Astrocyte (in vitro differentiated cells and primary cell): ENCODE results near the gene PATJ. TPM values are rescaled to one million over a fixed set of nuclear protein-coding genes. Genes with fewer than 3 reads are reported as not detected.
A peak's percentile ranks its signal among the peaks of the same experiment; 100 is the strongest.

Experiments used
- DNase-seq: peaks from one replicate; pipeline ENCODE4 v3.0.0-alpha.2; 2010; ENCODE audit warnings: low read depth
- FAIRE-seq: peaks from 2 replicates; lab custom pipeline; 2011; peaks lifted over from hg19 to GRCh38; lab: Jason Lieb, UNC
- H2AFZ ChIP-seq: 2 replicates; pipeline ENCODE4 v1.6.0; 2012; ENCODE audit warnings: low read depth, low read length, inconsistent platforms
- H3K27ac ChIP-seq: 2 replicates; pipeline ENCODE4 v1.5.1; 2011; ENCODE audit warnings: low read depth, low read length, inconsistent platforms
- H3K27me3 ChIP-seq: 2 replicates; pipeline ENCODE4 v1.6.0; 2011; ENCODE audit warnings: low read length, inconsistent platforms; ENCODE audit not compliant: insufficient read depth
- H3K36me3 ChIP-seq: 2 replicates; pipeline ENCODE4 v1.5.1; 2011; ENCODE audit warnings: low read length, inconsistent platforms; ENCODE audit not compliant: insufficient read depth
- H3K4me1 ChIP-seq: 2 replicates; pipeline ENCODE4 v1.5.1; 2011; ENCODE audit warnings: low read length, inconsistent platforms; ENCODE audit not compliant: insufficient read depth
- H3K4me2 ChIP-seq: 2 replicates; pipeline ENCODE4 v1.6.0; 2012; ENCODE audit warnings: low read length, inconsistent platforms
- H3K4me3 ChIP-seq: 2 replicates; pipeline ENCODE4 v1.5.1; 2011; ENCODE audit warnings: low read depth, mild to moderate bottlenecking, low read length, inconsistent platforms; ENCODE audit not compliant: insufficient read depth
- H3K79me2 ChIP-seq: 2 replicates; pipeline ENCODE4 v1.6.0; 2012; ENCODE audit warnings: mild to moderate bottlenecking, low read length, inconsistent platforms; ENCODE audit not compliant: insufficient read depth
- H3K9ac ChIP-seq: 2 replicates; pipeline ENCODE4 v1.6.0; 2012; ENCODE audit warnings: mild to moderate bottlenecking, low read length, inconsistent platforms
- H3K9me3 ChIP-seq: 2 replicates; pipeline ENCODE4 v1.5.1; 2012; ENCODE audit warnings: low read depth, mild to moderate bottlenecking, low read length, inconsistent platforms; ENCODE audit not compliant: insufficient read depth
- H4K20me1 ChIP-seq: 2 replicates; pipeline ENCODE4 v1.6.0; 2012; ENCODE audit warnings: low read length, inconsistent platforms; ENCODE audit not compliant: insufficient read depth
- H3K27ac Mint-ChIP-seq: one replicate; pipeline ENCODE4 v1.8.0; 2021; ENCODE audit warnings: mild to moderate bottlenecking, mixed read lengths; ENCODE audit not compliant: unreplicated experiment
- H3K27me3 Mint-ChIP-seq: one replicate; pipeline ENCODE4 v1.8.0; 2021; ENCODE audit warnings: low read depth, mixed read lengths; ENCODE audit not compliant: unreplicated experiment
- H3K36me3 Mint-ChIP-seq: one replicate; pipeline ENCODE4 v1.8.0; 2021; ENCODE audit warnings: low read depth, mixed read lengths; ENCODE audit not compliant: unreplicated experiment
- H3K4me1 Mint-ChIP-seq: one replicate; pipeline ENCODE4 v1.8.0; 2021; ENCODE audit warnings: low read depth, mixed read lengths; ENCODE audit not compliant: unreplicated experiment
- H3K4me3 Mint-ChIP-seq: one replicate; pipeline ENCODE4 v1.8.0; 2021; ENCODE audit warnings: mild to moderate bottlenecking, moderate library complexity, mixed read lengths; ENCODE audit not compliant: unreplicated experiment
- H3K9me3 Mint-ChIP-seq: one replicate; pipeline ENCODE4 v1.8.0; 2021; ENCODE audit warnings: mild to moderate bottlenecking, mixed read lengths; ENCODE audit not compliant: unreplicated experiment
- CTCF ChIP-seq: IDR thresholded peaks from 2 replicates; pipeline ENCODE4 v1.5.1; 2011; ENCODE audit warnings: low read depth, mild to moderate bottlenecking, inconsistent platforms, low read length, moderate library complexity; ENCODE audit not compliant: insufficient read depth
- EZH2 ChIP-seq: IDR thresholded peaks from 2 replicates; pipeline ENCODE4 v1.6.1; 2012; ENCODE audit warnings: mild to moderate bottlenecking, low read length, inconsistent platforms; ENCODE audit not compliant: insufficient read depth
- total RNA-seq: library from RNA; stranded (reverse); gene quantifications from 2 replicates; pipeline ENCODE4 v1.2.1, GENCODE V29; 2021

Gene PATJ
- total RNA-seq, 1 donor from 2014 or later, result 11.0 TPM

GRCh38 chr1:61851235-61851634 is 109.0 kb downstream of the PATJ start:
- no peaks in the 10 kb centered on the region for H3K27me3 Mint-ChIP-seq
- FAIRE-seq, result no peak

GRCh38 chr1:61851849-61852669 is 109.8 kb downstream of the PATJ start:
- no peaks in the 10 kb centered on the region for H3K79me2 ChIP-seq
- peak; percentile 5 for FAIRE-seq
- TF ChIP-seq EZH2 (no peak), CTCF (peak; percentile 81)
- H3K9ac ChIP-seq, result no peak overlapping the region
- H3K4me3 ChIP-seq, result no peak overlapping the region
- H2AFZ ChIP-seq, result no peak overlapping the region
- H3K4me1 ChIP-seq, result no peaks in the 10 kb centered on the region
- H3K4me2 ChIP-seq, result no peak overlapping the region
- peaks cover 4% of the 10 kb centered on the region for H3K27me3 ChIP-seq
- H4K20me1 ChIP-seq, result no peaks in the 10 kb centered on the region
- H3K9me3 ChIP-seq, result no peaks in the 10 kb centered on the region
- no peaks in the 10 kb centered on the region for H3K27me3 Mint-ChIP-seq
- H3K9me3 Mint-ChIP-seq, result no peaks in the 10 kb centered on the region
- DNase-seq, result peak; percentile 30
- no peak overlapping the region for H3K27ac ChIP-seq
- no peaks in the 10 kb centered on the region for H3K36me3 Mint-ChIP-seq
- no peak overlapping the region for H3K4me3 Mint-ChIP-seq
- H3K27ac Mint-ChIP-seq, result no peak overlapping the region
- H3K4me1 Mint-ChIP-seq, result peaks cover 2% of the 10 kb centered on the region
- no peaks in the 10 kb centered on the region for H3K36me3 ChIP-seq

More at GRCh38 chr1:61851235-61851634, 109.0 kb downstream of the PATJ start:
- no peaks in the 10 kb centered on the region for H3K36me3 ChIP-seq
- Mint-ChIP-seq H3K27ac (no peak overlapping the region), H3K4me1 (peaks cover 2% of the 10 kb centered on the region), H3K9me3 (no peaks in the 10 kb centered on the region), H3K36me3 (no peaks in the 10 kb centered on the region), H3K4me3 (no peak overlapping the region)
- no peak overlapping the region for H3K27ac ChIP-seq
- no peaks in the 10 kb centered on the region for H4K20me1 ChIP-seq
- DNase-seq, result no peak
- H2AFZ ChIP-seq, result no peak overlapping the region
- H3K4me1 ChIP-seq, result no peaks in the 10 kb centered on the region
- H3K9me3 ChIP-seq, result no peaks in the 10 kb centered on the region
- H3K4me2 ChIP-seq, result no peak overlapping the region
- no peak overlapping the region for H3K9ac ChIP-seq
- H3K27me3 ChIP-seq, result peaks cover 4% of the 10 kb centered on the region
- TF ChIP-seq CTCF (no peak), EZH2 (no peak)
- no peak overlapping the region for H3K4me3 ChIP-seq
- no peaks in the 10 kb centered on the region for H3K79me2 ChIP-seq

- DNase-seq (no peak), FAIRE-seq (no peak)
- Histone ChIP-seq H3K36me3 (no peaks in the 10 kb centered on the region), H3K4me3 (no peak overlapping the region), H3K9me3 (no peaks in the 10 kb centered on the region), H3K27me3 (peaks cover 4% of the 10 kb centered on the region), H2AFZ (no peak overlapping the region), H3K9ac (no peak overlapping the region), H4K20me1 (no peaks in the 10 kb centered on the region), H3K79me2 (no peaks in the 10 kb centered on the region), H3K27ac (no peak overlapping the region), H3K4me2 (no peak overlapping the region), H3K4me1 (no peaks in the 10 kb centered on the region)
- no peak for TF ChIP-seq EZH2
- TF ChIP-seq CTCF, result no peak
- Mint-ChIP-seq H3K27ac (no peak overlapping the region), H3K36me3 (no peaks in the 10 kb centered on the region), H3K4me3 (no peak overlapping the region), H3K4me1 (peaks cover 2% of the 10 kb centered on the region), H3K9me3 (no peaks in the 10 kb centered on the region), H3K27me3 (no peaks in the 10 kb centered on the region)
These were observed 110.4 kb downstream of the PATJ start for GRCh38 chr1:61852670-61853015.
